HG02610 (cell line): ENCODE results near the gene NTNG1.
"Not testable (repeated sequence)": the region's sequence is repeated elsewhere in the genome, so short reads cannot be mapped to it uniquely, and the experiment has no call there.

Source experiments
- ATAC-seq: cut with Tn5 transposase; IDR thresholded peaks from one replicate; pipeline ENCODE4 v1.9.1; 2021; ENCODE audit warnings: mild to moderate bottlenecking, moderate library complexity; ENCODE audit not compliant: unreplicated experiment

The NTNG1 gene

DNA sequence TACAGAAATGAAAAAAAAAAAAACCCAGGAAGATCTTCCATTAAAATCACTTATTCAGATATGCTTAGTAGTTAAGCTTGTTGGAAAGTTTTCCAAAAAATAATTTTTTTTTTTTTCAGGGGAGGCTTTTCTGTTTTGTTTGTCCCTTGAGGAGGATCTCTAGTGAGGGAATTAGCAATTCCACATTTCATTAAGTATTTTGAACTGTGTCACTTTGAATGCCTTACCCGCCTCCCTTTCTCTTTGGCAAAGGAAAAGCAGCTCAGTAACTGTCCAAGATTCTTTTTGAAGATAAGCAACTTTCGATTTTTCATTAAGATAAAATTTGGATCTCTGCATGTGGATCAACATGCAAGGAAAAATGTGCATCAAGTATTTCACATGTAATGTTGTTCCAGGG, 1.8 kb downstream of the NTNG1 start:
- ATAC-seq, result no peak

DNA sequence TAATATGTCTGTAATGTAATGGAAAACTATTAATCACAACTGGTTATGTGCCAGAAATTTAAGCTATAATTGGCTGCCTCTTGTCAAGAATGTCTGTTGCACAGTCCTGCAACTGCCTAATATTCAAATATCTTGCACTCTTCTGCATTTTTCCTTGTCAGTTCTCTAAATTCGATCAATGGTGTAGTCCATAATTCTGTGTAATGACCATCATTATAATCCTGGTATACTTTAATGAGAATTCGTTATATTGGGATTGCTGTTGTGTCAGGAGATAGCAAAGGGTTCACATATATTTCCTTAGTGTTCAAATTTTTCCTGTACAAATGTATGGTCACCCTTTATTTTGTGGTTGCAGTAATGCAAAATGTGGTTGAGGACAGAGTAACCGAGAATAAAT, 4.8 kb downstream of the NTNG1 start:
- no peak for ATAC-seq

DNA sequence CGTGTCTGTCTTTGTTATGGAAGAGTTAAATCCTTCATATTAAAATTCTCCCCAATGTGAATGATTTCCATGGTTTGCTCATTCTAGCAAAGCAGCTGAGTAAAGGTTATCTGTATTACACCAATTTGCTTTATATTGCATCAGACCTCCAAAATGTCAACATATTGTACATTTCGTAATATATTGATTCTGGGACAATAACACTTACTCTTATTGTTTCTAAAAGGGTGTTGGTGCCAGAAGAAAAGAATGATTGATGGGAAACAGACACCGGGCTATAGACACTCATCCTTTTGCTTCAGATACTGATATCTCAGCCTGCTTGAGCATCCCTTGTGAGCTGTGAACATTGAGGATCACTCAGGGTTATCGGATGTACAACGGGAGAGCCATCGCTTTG, 7.0 kb downstream of the NTNG1 start:
- no peak for ATAC-seq

DNA sequence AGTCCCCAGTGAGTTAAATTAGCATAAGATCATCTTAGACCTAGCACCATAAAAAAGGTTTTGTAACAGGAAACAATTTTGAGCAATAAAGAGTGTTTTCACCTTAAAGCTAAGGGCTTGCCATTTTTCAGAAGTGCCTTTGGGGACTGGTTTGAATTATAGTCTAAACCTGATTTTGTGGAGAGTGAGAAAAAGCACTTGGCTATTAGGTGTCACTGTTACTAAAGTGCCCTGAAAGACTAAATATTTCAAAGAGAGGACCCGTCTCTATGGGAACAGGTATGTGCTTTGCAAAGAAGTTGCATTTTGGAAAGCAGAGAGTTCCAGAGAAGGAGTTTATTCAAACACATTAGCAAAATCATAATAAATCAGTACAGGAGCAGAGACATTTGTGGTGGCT, 9.1 kb downstream of the NTNG1 start:
- no peak for ATAC-seq

DNA sequence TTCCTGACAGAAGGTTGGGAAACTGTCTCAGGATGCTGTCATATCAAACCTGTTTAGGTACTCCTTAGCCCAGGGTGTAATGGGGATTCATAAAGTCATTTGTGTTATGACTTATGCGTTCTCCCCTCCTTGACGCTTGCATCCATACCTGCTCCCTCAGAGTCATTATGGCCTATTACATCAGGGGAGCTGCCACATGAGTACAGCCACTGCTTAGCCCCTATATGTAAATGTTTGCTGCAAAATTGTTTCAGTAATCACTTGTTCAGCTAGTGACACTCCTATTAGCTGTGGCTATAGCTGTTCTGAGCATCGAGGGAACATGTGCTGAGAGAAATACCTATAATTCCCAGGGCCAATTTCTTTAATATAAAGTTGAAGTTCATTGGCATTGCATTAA, 10.5 kb downstream of the NTNG1 start:
- ATAC-seq, result no peak

DNA sequence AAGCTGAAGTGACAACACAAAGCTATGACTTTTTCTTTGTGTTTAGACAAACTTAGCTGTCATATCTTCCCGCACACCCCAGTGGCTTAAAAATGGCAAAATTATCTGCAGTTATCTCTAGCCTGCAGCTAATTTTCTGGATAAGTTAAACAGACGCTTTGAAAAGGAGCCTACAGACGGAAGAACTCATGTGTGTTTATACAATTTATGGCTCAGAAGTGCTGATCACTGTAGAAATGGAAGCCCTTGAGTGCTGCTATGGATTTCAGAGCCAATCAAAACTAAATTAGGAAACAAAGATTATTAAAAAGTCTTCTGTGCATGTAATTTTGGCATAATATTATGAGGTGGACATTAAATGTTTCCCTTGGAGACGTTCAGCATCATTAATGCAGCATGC, 11.6 kb downstream of the NTNG1 start:
- ATAC-seq, result no peak

DNA sequence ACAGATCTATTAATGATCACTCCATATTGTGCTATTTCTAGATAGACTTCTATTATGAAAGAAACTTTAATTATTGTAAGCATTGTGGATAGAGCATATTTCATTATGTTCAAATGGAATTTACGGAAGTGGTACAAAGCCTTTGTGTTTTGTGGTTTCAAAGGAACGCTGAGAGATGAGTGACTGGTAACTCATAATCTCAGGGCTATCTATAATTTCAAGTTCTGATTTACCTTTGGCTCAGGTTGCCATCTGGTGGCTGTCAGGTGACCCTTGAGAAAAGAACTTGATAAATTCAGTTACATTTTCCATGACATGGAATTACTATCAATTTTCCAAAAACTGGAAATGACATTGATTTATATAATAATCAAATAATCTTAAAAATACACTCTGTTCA, 12.2 kb downstream of the NTNG1 start:
- ATAC-seq, result no peak

DNA sequence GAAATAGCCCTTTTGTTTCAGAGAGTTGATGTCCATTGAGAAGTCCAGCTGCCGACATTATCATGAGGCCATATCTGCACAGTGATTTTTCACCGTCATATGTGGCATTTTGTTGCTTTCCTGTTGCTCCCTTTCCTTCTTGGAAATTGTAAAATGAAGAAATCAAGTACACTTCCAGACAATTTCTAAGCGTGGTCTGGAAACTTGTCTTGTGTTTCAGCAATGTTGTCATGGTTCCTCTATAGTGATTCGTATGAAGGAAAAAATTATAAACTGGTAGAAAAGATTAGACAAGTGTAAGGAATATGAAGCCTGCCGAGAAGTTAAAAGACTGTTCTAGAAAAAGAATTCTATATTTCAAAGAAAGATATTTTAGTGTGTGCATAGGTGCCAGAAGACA, 17.7 kb downstream of the NTNG1 start:
- no peak for ATAC-seq

DNA sequence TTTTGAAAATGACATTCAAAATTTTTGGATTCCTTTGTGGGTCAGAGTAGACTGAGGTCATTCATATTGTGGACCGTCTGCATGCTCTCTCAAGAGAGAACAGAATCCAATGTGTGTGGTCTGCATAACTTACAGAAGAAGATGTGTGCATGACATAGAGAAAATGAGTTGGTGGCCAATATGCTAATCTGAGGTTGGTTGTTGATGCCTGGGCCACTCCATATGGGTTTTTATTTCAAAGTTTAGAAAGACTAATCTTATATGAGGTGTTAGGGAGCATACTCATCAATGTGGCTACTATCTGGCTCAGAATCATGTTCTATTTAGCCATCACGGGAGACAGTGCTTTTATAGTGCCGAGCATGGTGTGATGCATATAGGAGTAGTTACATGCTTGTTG, 18.2 kb downstream of the NTNG1 start:
- ATAC-seq, result no peak

DNA sequence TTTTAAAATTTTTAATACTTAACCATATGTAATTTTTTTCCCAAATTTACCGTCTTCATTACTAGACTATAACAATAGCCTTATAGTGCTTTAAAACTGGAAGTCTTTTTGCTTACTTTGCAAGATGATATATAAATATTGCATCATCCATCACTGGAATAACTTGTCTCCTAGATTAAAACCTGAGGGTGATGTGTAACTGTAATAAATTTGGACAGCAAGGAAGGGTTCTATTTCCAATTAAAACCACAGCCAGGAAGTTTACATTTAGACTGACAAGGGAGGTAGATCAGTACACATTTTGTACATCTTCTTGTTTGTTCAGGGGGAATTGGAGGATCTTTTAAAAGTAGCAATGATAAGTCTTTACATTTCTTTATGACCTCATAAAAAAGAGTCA, 21.9 kb downstream of the NTNG1 start:
- ATAC-seq, result no peak

DNA sequence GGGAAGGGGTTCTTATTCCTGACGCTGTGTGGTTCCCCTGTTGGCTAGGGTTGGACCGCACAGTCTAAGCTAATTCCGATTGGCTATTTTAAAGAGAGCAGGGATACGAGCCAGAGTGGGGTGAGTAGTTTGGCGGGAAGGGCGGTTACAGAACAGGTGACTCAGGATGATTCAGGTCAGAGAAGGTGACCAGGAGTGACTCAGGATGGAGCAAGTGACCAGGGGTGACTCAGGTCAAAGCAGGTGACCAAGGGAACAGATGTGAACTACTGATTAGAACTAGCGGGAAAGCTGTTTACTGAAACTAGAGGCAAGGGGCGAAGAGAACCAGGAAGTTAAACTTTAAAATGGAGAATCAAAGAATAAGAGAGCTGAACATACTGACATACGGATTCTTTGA, 24.1 kb downstream of the NTNG1 start:
- ATAC-seq, result not testable (repeated sequence)

DNA sequence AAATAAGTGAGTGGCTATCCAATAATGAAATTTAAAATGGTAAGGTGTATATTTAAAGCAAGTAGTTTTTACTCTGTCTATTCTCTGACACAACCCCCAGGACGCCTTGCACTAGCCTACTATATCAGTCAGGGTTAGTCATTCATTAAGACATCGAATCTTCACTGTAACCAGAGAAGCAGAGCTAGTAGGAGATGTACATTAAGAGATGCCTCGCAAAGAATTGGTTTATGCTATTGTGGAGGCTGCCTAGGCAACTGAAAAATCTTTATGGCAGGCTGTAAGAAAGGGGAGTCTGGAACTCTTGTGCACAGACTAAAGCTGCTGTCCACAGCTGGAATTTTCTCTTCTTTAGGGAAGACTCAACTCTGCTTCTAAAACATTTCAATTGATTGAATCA, 28.8 kb downstream of the NTNG1 start:
- ATAC-seq, result no peak

DNA sequence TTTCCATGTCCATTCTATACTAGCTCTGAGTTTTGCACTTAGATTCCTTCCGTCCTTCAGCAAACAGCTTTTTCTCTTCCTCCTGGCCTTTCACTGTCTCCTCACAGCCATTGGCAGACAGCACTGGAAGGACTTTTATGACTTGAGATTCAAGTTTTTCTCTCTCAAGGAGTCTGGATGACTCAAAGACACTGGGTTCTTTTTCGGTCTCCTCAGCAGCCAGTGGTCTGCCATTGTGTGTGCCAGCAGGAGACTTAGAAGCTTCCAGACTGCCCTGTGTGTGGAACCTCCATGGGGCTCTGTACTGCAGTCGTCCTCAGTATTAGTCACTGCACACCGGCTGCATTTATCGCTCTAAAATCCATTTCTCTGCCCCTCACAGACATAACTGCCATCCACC, 30.5 kb downstream of the NTNG1 start:
- no peak for ATAC-seq

DNA sequence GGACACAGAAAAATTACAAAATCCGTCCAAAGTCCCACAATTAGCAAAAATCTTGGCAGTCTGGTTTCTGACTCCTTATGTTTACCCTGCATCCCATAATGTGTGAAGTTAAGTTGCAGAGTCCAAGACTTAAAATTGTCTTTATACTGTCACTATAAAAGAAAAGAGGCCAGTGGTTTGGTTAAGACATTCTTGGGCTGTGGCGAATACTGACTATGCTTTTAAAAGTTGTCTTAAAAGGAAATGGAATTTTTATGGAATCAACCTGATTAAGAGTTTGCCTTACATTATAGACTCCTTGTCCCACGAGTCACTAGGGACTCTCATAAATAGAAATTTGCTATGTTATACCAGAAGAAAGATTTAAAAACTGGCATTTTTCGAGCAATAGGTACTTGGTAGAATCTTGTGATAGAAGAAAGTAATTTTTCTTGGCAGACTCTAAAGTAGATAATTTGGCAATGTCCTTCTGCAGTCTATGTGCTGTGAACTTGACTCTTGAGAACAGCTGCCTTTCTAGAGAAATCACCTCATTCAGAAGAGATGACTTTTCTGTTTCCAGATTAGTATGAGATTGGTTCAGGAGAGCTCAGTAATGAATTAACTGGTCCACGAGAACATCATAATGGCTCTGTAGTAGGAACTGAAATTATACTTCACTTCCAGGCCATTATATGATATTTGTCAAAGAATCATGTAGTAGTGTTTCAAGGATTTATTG, 31.8 kb downstream of the NTNG1 start:
- no peak for ATAC-seq

DNA sequence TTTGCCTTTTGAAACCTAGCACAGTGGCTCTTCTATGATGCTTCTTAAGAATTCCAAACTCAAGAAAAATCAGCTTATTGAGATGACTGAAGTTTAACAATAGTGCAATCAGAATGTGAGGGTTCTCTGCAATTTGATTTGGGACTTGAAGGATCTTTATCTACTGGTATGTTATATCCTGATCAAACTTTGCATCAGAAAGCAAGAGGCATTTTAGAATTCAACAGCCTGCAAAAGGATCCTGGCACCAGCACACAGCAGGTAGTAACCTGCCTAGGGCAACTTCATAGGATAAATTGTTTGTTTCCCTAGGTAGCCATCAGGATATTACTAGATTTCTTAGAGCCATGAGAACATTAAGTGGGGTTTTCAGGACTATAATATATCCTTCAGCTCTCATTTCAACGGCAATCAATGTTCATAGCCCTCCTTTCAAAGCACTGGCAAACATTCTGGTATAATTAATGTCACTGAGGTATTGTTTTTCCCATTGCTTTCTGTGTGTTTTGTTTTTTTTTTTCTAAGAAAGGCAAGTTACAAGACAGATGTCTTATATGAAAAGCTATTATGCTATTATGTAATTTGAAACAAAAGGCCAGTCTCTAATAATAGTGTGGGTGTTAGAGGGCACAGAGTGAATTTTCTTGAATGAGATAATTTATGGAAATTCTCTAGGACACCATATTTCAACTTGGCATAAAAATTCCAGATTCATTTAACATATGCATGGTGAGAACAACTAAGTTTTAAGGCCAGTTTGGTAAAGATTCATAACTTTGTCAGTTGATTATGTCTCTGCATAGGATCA, 34.5 kb downstream of the NTNG1 start:
- no peak for ATAC-seq

DNA sequence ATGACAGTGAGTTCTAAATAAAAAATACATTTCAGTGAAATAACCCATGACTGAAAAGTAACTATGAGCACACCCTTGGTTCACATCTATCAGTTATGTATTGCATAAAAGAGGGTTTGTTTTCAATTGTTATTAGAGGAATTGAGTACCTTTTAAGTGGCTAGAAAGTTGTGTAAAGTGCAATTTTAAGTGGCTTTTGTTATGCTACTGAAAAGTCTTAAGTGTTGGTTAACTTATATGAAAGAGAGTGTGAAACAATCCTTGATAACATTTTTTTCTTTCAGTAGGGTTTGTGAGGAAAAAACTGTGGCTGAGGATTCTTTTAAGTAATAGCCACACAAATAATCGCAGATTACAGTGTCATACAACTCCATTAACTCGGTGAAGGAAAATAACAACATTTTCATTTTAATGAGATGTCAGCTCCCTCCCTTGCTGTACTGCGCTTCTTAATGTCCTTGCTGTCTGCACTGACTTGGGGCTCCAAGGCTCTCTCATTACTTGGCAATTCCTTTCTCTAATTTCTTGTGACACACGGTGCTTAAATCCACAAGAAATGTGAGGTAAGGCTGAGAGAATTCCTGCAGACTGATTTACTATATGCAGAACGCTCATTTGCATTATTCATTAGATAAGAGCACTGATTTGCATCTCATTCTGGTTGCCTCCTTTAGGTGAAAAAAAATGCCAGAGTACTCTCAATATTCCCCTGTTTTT, 40.6 kb downstream of the NTNG1 start:
- no peak for ATAC-seq

DNA sequence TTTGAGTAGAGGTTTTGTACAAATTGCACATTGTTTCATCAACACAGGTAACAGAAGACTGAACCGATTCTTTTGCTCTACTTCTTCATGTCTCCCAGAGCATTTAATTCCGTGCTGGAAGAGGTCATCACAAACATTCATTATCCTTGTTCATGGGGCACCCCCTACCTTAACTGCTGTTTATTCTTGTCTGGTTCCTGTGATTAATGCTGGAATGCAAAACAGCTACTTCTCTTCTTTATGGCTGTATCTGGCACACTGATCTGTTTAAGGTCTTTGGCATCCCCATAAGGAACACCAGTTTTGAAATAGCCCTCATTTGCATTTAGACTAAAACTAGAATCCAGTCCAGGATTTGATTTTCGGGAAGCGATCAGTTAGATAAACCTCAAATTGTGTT, 42.2 kb downstream of the NTNG1 start:
- no peak for ATAC-seq

DNA sequence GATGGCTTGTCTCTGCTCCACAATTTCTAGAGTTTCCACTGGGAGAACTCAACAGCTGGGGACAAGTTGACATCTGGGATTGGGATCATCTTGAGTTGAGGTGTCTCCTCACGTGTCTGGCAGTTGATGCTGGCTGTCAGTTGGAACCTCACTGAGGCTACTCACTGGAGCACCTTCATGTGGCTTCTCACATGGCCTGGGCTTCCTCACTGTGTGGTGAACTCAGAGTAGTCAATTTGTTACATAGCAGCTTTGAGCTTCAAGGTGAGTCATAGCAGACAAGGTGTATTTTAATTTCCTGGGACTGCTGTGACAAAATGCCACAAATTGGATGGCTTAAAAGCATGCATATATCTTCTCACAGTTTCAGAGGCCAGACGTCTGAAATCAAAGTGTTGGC, 44.0 kb downstream of the NTNG1 start:
- no peak for ATAC-seq

DNA sequence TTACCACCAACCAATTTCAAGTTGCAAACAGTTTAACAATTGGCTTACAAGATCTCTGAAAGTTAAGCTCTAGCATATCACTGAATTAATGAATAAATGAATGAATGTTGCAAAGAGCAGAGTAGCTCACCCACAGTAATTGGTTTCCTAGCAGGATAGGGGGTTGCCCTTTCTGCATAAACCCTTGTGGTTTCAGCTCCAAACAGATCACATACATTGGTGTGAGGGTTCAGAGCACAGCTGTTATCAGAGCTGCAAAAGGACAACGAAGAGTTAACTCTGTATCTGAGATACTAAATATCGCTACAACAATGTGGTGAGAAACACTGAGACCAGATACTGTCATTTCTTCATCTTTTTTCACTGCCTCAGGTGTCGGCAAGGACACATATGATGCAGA, 46.6 kb downstream of the NTNG1 start:
- ATAC-seq, result no peak

DNA sequence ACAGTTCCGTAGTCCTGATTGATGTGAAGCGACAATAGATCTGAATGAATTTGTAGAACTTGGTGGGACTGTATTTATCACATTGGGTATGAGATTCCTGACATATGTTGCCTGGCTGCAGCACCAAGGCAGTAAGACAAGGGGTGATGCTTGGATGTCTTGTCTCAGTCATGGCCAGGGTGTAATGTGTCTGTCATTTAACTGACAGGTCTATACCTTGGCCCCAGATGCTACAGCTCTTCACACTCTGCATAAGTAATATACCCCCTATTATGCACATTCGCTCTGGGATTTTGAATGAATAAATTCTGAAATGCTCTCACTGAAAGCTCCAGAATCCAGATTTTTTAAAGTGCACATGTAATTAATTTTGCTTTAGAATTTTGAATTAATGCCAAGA, 47.3 kb downstream of the NTNG1 start:
- ATAC-seq, result no peak

DNA sequence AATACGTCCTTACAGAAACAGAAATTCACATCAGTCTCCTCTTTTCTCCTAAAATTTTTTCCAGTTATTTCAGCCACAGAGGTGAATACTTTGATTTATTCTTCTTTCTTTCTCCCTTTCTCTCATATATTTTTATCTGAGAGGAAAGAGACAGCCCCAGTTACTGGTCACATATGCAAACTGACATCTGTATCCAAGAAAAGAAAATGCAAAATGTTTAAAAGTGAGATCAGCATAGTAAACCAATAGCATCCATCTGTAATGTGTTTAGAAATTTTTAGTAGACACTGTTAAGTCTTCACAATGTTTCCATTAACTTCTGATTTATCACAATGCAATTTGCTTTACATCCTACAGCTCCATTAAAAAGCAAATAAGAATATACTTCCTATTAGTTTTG, 53.5 kb downstream of the NTNG1 start:
- no peak for ATAC-seq

DNA sequence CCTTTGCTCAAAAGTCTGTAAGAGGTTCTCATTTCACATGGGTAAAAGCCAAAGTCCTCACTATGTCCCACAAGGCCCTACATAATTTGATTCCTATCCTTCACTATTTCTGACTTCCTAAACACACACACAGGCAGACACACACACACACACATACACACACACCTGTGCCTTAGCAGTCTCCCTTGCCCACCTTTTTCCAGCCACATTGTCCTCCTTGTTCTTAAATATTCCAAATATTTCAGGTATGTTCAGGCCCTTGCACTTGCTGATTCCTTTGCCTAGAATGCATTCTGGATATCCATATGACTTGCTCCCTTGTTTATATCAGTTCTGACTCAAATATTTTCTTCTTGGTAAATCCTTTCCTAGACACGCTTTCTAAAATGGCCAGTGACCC, 54.6 kb downstream of the NTNG1 start:
- no peak for ATAC-seq
